NCI-H2081 treated with DMSO at 0.1 percent for 48 hours (cell line): ENCODE data around the gene ACR.
"Not testable (repeated sequence)": the region's sequence is repeated elsewhere in the genome, so short reads cannot be mapped to it uniquely, and the experiment has no call there.

ENCODE experiments used
- DNase-seq: peaks from one replicate; lab custom pipeline; 2025; lab: John Stamatoyannopoulos, UW

Gene ACR

DNA sequence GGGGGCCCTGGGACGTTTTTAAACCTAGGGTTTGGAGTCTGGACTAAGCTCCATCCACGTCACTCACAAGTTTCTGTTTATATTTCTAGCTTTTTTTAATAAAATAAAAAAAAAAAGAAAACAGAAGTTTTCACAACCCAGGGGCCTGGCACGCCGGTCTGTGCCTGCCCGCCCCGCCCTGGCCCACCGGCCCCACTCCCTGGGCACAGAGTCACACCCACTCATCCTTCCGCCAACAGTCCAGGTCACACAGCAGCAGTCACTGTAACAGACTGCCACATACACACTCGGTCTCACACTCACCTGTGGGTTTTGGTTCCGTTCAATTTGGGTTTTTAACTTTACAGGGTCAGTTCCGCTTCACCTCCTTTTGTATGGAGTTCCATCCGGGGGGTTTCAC lies 5.3 kb upstream of the ACR start:
- no peak for DNase-seq

DNA sequence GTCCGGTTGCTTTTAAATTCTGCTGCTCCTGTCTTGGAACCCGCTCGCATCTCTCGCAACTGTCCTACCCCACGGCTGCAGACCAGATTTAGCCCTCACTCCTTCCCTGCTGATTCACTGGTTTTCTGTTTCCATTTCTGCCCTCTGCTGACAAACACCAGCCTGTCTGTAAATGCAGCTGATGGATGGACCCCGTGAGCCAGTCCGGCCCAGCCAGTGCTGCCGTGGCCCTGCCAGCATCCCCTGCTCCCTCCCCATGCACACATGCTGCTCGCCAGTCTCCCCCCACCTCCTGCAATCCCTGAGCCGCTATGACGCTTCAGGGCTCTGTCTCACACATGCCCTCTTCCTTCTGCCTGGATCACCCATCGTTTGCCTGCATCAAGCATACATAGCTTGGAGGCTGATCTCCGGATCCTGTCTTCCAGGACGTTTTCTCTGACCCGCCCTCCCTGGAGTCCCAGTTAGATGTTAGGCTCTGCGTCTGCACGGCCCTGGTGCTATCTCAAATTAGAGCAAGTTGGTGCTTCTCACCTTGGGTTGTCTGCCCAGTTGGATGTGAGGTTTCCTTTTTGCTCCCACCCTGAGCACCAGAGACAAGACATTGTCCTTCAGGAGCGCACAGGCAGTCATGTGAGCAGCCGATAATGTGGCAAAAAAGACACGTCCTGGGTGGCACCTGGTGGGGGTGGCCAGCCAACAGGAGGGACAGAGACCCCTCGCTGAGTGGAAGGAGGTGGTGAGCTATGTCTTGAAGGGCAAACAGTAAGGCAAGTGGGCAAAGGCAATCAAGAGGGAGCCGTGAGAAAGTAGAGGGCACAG lies 4.3 kb upstream of the ACR start:
- no peak for DNase-seq

- no peak for DNase-seq
These were observed 3.6 kb upstream of the ACR start for GRCh38 chr22:50734343-50734771.

- no peak for DNase-seq
These were observed 2.8 kb upstream of the ACR start for GRCh38 chr22:50734986-50735738.

DNA sequence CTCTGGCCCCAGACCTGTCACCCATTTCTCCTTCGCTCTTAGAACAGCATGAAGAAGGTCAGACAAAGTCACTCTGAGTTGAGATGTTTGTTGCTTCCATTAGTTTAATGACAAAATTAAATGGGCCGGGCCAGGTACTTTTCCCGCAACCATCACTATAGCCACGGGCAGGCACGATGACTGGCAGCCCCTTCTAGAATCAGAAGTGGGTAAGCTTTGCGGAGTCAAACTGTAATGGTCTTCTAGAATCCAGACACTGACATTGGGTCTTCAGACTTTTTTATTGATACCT lies 2.3 kb upstream of the ACR start:
- no peak for DNase-seq

DNA sequence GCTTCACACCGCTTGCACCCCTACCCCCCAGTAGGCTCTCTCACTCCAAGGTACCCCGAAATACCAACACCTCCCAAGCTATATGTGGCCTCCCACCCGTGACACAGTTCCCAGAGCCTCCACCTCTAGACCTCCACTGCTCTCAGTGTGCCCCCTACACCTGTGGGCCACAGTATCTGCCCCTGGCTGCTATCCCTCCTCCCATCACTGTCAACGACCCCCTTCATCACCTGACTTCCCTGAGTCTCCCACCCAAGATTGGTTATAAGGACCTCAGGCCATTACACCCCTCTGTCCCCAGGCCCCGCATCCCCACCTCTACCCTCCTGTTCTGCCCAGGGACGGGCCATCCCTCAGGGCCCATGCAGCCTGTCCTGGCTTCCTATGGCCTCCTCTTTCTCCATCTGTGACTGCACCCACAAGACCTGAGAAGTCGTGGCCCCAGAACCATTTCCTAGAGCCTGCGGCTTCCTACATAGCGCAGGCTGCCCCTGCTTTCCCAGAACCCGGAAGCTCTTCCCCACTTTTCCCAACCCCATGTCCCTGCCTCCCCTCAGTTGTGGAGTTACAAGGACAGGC lies 734 bp downstream of the ACR start:
- DNase-seq = no peak

DNA sequence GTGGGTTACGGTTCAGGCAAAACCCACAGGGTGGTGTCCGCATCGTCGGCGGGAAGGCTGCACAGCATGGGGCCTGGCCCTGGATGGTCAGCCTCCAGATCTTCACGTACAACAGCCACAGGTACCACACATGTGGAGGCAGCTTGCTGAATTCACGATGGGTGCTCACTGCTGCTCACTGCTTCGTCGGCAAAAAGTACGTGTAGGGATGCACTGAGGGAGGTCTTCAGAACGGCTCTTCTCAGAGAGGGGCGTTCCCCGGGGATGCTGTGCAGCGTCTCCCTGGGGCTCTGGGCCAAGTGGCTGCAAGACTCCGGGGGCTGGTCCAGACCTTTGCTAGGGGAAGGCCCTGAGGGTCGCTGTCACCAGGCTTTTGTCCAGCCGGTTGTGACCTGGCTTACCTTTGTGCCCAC lies 1.3 kb downstream of the ACR start:
- no peak for DNase-seq

DNA sequence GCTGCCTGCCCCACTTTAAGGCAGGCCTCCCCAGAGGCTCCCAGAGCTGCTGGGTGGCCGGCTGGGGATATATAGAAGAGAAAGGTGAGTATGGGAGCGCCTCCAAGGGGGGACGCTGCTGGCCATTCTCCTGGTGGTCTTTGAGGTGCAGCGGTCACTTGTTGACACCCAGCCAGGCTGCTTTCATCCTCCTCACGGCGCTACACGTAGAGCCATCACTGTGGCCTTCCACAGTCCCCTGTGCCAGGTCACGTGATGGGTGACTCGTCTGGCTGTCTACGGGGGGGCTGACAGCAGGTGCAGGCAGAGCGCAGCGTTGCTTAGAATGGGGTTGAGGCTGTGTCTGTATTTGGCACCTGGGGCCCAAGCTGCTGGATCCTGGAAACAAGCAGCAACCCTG lies 1.9 kb downstream of the ACR start:
- no peak for DNase-seq

- not testable (repeated sequence) for DNase-seq
These were observed 2.7 kb downstream of the ACR start for GRCh38 chr22:50740714-50741113.

DNA sequence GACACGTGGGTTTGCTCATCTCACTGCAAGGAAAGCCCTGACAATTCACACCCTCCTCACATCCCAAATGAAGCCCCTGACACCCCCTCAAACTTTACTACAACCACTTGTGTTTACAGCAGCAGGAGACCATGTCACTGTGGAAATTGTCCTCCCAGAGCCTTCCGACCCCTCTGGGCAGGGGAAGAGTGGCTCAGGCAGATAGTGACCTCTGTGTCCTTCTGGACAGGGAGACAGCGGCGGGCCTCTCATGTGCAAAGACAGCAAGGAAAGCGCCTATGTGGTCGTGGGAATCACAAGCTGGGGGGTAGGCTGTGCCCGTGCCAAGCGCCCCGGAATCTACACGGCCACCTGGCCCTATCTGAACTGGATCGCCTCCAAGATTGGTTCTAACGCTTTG lies 6.4 kb downstream of the ACR start:
- not testable (repeated sequence) for DNase-seq

DNA sequence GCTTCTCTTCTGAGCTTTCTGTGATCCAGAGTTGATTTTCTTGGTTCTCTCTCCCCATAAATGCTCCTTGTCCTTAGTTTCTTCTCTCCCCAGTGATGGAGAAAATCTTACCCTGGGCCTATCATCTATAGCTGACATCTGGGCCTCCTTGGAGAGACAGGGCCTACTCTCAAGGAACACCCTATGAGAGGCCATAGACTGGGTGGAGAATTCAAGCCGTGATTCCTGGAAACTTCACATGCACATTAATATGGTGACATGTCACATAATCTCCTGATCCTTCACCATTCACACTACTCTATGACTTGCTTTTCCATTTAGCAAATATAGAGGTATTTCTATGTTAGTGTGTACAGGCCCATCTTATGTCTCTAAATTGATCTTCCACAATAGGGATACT lies 9.5 kb downstream of the ACR start:
- DNase-seq = not testable (repeated sequence)

- DNase-seq = not testable (repeated sequence)
These were observed 10.6 kb downstream of the ACR start for GRCh38 chr22:50748630-50749029.

GRCh38 chr22:50749302-50750074 lies 11.5 kb downstream of the ACR start:
- DNase-seq = not testable (repeated sequence)

DNA sequence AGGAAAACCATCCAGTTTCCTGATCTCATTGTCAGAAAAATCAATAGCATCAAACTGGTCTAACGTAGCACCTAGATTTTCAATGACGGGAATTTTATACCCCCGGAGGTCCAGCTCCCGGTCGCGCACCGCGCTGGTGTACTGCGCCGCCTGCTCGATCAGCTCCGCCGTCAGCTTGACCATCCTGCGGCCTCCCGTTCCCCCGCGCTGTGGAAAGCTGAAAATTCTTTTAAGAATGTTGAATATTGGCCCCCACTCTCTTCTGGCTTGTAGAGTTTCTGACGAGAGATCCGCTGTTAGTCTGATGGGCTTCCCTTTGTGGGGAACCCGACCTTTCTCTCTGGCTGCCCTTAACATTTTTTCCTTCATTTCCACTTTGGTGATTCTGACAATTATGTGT lies 17.2 kb downstream of the ACR start:
- DNase-seq = not testable (repeated sequence)

- DNase-seq = not testable (repeated sequence)
These were observed 18.4 kb downstream of the ACR start for GRCh38 chr22:50756406-50756805.

- DNase-seq = not testable (repeated sequence)
These were observed 19.0 kb downstream of the ACR start for GRCh38 chr22:50756949-50757491.

DNA sequence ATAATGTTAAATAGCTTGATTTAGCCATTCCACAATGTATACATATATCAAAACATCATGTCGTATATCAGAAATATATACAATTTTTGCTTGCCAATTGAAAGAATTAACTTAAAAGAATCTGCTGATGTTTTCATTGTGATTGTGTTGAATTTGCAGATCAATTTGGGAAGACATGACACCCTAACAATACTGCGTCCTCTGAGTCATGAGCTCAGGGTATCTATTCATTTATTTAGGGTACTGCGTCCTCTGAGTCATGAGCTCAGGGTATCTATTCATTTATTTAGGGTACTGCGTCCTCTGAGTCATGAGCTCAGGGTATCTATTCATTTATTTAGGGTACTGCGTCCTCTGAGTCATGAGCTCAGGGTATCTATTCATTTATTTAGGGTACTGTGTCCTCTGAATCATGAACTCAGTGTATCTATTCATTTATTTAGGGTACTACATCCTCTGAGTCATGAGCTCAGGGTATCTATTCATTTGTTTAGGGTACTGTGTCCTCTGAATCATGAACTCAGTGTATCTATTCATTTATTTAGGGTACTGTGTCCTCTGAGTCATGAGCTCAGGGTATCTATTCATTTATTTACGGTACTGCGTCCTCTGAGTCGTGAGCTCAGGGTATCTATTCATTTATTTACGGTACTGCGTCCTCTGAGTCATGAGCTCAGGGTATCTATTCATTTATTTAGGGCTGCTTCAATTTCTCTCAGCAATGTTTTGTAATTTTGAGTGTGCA lies 21.8 kb downstream of the ACR start:
- DNase-seq = not testable (repeated sequence)

DNA sequence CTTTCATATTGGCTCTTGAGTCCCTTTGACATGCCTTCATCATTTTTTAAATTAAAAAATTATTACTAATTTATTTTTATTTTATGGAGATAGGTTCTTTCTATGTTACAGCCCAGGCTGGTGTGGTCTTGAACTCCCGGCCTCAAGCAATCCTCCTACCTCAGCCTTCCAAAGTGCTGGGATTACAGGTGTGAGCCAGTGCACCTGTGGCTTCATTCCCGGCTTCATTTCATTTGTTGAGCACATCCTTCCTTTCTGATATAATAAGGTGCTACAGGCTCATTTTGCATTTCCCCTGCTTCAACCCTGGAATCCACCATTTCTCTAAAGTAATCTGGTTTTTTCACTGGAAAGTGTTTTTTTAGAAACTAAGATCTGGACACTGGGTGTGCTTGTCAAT lies 23.8 kb downstream of the ACR start:
- not testable (repeated sequence) for DNase-seq

DNA sequence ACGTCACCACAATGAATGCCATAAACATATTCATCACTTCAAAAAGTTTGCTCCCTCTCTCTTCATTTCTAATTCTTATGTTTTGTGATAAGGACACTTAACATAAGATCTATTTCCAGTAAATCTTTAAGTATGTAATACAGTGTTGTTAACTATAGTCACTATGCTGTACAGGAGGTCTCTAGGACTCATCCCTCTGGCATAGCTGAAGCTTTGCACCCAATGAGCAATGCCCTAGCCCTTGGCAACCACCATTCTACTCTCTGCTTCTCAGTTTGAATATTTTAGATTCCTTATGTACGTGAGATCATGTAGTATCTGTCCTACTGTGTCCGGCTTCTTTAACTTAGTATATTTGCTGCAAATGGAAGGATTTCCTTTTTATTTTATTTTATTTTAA lies 26.3 kb downstream of the ACR start:
- DNase-seq = not testable (repeated sequence)

- DNase-seq = not testable (repeated sequence)
These were observed 37.1 kb downstream of the ACR start for GRCh38 chr22:50775132-50775531.

GRCh38 chr22:50777631-50778030 lies 39.6 kb downstream of the ACR start:
- DNase-seq = not testable (repeated sequence)
